ENCODE data around the gene RMI1.
A peak's percentile ranks its signal among the peaks of the same experiment; 100 is the strongest.

The RMI1 gene

GRCh38 chr9:83969602-83970001 is 11.0 kb upstream of the RMI1 start:
- DNase-seq = no peak

DNA sequence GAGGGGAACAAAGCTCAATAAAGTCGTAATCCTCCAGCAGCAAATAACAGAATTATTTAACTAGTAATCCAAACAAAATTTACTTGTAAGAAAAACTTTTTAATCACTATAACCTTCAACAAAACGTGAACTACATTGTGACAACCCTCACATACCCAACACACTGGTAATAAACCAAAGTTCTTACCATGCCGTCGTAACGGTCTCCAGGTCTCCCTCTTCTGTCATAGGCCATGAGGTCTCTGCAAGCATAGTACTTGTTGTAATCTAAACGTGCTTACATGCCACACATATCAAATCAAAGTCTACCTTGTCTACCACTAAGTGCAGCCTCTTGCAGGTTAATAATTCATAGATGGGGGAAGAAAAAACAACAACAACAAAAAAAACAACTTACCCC is 9.1 kb upstream of the RMI1 start:
- DNase-seq = no peak

GRCh38 chr9:83972286-83972685 is 8.3 kb upstream of the RMI1 start:
- no peak for DNase-seq

DNA sequence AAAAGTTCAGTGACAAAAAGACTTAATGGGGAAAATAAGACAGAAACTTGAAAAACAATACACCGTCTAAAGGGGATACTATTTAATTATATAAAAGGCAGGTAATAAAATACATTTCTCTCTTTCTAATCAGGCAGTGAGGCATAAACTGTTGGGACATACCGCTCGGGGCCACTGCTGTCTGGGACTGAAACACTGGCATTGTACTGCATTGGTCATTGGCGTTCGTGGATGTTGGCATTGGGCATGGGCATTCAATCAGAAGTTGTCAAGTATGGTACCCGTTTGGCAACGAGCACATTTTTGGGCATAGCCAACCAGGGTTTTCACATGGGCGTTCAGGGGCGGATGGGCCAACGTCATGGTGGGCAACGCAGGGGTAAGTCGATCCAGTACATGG is 5.3 kb upstream of the RMI1 start:
- DNase-seq = no peak

- no peak for DNase-seq
These were observed 4.2 kb upstream of the RMI1 start for GRCh38 chr9:83976372-83976771.

DNA sequence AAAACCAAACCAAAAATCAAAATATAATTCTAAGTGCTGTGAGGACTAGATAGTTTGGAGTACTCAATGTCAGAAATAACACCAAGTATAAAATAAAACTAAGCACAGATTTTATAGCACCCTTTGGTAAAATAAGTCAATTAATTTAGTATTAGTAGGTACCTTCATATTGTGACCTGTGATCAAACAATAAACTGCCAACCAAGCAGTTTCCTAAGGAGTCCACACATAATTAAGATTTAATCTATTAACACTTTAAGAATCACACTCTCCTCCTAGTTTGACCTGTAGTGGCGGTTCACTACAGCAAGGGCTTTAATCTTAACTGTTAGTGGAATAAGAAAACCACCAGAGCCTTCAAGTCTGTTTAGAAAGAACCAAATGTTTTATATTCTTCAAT is 3.4 kb upstream of the RMI1 start:
- DNase-seq = no peak

DNA sequence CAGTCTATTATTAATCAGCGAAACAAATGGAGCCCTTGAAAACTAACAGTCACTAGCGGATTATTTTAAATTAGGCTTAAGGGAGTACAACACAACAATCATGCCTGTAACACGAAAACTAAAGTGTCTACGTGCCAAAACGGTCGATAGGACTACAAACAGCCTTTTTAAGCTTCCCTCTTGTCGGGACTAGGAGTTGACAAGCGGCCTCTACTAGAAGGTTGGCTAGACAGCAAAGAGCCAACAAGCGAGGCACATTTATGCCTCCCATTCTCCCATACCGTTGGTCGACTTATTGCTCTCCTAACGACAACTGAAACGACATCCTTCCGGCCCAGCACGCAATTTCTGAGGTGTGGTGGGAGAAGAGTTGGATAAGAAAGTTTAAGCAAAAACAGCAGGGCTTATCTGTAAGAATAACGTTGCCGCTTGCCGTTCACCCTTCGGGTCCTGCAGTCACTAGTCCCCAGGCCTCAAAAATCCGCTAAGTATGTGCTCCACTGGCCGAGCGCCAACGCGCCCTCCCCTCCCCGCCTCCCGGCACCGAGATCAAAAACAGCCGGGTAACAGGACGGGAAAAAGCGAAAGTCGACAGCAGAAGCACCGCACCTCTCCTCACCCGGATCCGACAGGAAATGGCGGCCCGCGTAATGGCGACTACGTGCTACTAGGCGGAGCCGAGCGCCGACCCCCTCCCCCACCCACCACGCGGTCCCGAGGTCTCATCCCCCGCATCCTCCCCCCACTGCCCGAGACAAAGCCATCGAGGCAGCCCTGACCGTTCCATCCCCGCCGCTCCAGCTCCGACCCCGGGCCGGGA is 1.4 kb upstream of the RMI1 start:
- DNase-seq = peak; percentile 91

- DNase-seq = peak; percentile 98
These were observed 702 bp upstream of the RMI1 start, which contains the start of gene HNRNPK for GRCh38 chr9:83979812-83980394. HNRNPK (minus strand) TSS chr9:83980215; CDS start chr9:83978252, 1,963 bp downstream.

- DNase-seq = peak; percentile 40
These were observed 694 bp downstream of the RMI1 start for GRCh38 chr9:83981126-83981871.

- DNase-seq = no peak
These were observed 5.6 kb downstream of the RMI1 start for GRCh38 chr9:83986195-83986594.

- no peak for DNase-seq
These were observed 6.3 kb downstream of the RMI1 start for GRCh38 chr9:83986765-83987401.

- no peak for DNase-seq
These were observed 6.8 kb downstream of the RMI1 start for GRCh38 chr9:83987402-83987791.

DNA sequence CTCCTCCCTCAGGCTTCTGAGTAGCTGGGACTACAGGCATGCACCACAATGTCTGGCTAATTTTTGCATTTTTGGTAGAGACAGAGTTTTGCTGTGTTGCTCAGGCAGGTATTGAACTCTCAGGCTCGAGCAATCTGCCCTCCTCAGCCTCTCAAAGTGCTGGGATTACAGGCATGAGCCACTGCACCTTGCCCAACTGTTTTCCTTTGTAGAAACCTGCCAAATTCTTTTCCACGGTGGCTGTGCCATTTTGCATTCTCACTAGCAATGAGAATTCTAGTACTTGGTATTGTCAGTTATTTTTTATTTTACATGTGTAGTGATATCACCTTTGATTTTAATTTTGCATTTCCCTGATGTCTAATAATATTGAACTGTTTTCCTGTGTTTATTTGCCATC is 7.8 kb downstream of the RMI1 start:
- no peak for DNase-seq

DNA sequence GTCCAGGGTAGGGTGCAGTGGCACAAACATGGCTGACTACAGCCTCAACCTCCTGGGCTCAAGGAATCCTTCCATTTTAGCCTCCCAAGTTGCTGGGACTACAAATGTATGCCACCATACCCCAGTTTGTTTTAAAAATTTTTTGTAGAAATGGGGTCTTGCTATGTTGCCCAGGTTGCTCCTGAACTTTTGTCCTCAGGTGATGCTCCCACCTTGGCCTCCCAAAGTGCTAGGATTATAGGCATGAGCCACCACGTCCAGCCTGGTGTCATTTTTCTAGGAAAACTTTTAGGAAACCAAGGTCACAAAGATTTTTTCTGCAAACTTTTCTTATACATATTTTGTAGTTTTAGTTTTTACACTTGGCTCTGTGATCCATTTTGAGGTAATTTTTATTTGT is 10.8 kb downstream of the RMI1 start:
- DNase-seq = no peak

DNA sequence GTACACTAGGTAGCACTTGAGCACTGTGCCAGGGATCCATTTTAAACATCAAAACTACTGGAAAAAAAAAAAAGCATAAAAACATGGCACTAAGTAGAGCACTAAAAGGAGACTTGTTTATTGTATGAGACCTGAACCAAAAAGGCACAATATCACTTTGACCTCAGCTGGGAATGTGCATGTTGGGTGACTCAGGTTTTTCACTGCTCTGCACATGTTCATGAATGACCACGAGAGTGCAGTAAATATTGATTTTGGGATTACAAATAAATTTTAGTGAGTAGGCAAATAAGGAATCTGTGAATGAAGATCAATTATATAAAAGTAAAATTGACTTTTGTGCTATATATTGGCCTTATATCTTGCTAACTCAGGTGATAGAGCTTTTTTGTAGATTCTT is 11.8 kb downstream of the RMI1 start:
- DNase-seq = no peak

- no peak for DNase-seq
These were observed 12.3 kb downstream of the RMI1 start for GRCh38 chr9:83992901-83993300.

GRCh38 chr9:83996126-83996525 is 15.5 kb downstream of the RMI1 start:
- no peak for DNase-seq

DNA sequence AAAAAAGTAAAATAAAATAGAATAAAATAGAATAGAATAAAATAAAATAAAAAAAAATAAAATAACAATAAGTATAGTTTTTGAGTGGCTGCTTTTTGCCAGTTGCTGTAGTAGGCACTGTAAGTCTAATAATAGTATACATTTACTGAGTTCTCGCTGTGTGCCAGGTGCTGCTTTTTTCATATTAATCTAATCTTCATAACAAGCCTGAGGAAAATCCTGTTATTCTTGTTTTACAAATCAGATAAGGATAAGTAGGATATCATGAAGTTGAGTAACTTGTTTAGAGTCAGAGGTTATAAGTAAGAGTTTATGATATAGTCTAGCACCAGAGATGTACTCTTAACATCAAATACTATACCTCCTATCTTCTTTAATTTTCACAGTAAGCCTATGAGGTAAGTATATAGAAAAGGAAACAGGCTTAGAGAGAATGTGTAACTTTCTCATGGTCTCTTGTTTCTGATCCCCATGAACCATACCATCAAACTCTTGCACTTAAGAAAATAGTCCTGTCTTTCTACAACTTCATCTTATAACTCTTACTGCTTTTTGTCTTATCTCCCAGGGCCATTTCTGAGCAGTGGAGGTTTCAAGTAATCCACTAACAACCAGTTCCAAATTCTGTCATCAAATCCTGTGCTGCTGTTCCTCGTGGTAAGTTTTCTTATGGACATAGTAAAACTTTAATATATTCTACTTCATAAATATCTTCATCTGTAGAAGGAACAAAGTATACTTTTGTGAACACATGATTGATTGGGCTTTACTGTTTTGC is 18.7 kb downstream of the RMI1 start:
- DNase-seq = no peak

DNA sequence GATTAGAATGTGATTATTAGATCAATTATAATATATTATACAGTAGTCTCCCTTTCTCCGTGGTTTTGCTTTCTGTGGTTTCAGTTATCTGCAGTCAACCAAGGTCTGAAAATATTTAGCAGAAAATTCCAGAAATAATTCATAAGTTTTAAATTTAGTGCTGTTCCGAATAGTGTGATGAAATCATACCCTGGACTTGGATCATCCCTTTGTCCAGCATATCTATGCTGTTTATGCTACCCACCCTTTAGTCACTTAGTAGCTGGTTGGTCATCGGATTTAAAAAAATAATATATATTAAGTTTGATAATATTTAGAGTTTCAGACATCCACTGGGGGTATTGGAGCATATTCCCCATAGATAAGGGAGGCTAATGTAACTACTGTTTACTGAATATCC is 19.6 kb downstream of the RMI1 start:
- DNase-seq = no peak

DNA sequence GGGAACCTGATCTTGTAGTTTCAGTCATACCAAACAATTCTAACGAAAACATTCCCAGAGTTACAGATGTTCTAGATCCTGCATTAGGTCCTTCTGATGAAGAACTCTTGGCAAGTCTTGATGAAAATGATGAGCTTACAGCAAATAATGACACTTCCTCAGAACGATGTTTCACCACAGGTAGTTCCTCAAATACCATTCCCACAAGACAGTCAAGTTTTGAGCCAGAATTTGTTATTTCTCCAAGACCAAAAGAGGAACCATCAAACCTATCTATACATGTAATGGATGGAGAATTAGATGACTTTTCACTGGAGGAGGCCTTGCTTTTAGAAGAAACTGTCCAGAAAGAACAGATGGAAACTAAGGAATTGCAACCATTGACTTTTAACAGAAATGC is 21.0 kb downstream of the RMI1 start:
- DNase-seq = no peak

DNA sequence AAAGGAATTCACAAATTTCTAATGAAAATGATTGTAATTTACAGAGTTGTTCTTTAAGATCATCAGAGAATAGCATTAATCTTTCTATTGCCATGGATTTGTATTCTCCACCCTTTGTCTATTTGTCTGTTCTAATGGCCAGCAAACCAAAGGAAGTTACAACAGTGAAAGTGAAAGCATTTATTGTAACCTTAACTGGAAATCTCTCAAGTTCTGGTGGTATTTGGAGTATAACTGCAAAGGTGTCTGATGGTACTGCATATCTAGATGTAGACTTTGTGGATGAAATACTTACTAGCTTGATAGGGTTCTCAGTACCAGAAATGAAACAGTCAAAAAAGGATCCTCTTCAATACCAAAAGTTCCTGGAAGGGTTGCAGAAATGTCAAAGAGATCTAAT is 21.7 kb downstream of the RMI1 start:
- no peak for DNase-seq

DNA sequence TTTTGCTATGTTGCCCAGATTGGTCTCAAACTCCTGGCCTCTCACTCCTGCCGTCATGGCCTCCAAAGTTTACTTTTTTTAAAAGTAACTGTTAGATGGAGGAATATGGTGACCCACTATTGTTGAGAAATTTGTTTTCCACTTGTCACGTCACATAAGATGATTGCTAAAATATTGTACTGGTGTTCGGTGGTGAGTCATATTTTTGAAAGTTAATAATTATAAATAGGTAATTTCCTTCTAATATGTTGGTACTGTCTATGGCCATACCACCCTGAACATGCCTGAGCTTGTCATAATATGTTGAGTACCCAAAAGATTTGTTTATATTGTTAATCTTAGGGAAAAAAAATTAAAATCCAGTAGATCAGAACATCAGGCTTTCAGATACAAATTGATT is 22.6 kb downstream of the RMI1 start:
- no peak for DNase-seq

DNA sequence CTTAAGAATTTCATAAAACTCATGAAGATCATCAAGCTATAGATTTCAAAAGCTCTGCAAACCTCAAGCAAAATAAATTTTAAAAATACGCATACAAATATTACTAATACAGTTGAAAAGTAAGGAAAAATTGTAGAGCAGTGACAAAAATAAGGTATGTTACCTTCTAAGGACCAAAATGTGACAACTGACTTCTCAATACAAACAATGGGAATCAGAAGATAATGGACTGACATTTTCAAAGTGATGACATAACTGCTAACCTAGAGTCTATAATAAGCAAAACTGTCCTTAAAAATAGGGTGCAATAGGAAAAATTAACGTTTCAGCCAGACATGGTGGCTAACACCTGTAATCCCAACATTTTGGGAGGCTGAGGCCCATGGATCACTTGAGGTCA is 27.1 kb downstream of the RMI1 start:
- no peak for DNase-seq

All from right hindlimb (tissue), 1 donor.